Parathyroid adenoma (tissue), 2 donors: Measurements from ENCODE around the gene FANCD2.

Experiments
- H2AFZ ChIP-seq: fragments of 300-600 bp; sonication (generic); one replicate; pipeline ENCODE4 v1.7.0; 2017; ENCODE audit warnings: antibody characterized with exemption, mild to moderate bottlenecking
- H3K27ac ChIP-seq: fragments of 300-600 bp; sonication (generic); one replicate; pipeline ENCODE4 v1.7.0; 2017
- H3K27me3 ChIP-seq: fragments of 300-600 bp; sonication (generic); one replicate; pipeline ENCODE4 v1.7.0; 2017; ENCODE audit warnings: low read length; ENCODE audit not compliant: control insufficient read depth, insufficient read depth
- H3K36me3 ChIP-seq: fragments of 300-600 bp; sonication (generic); one replicate; pipeline ENCODE4 v1.7.0; 2017; ENCODE audit warnings: low read length; ENCODE audit not compliant: control insufficient read depth, insufficient read depth
- H3K4me1 ChIP-seq: fragments of 300-600 bp; sonication (generic); one replicate; pipeline ENCODE4 v1.7.0; 2017; ENCODE audit warnings: control low read depth
- H3K4me2 ChIP-seq: fragments of 300-600 bp; sonication (generic); one replicate; pipeline ENCODE4 v1.7.0; 2017; ENCODE audit warnings: low read length
- H3K4me3 ChIP-seq: fragments of 300-600 bp; sonication (generic); one replicate; pipeline ENCODE4 v1.7.0; 2017; ENCODE audit warnings: low read depth, low read length
- H3K79me2 ChIP-seq: fragments of 300-600 bp; sonication (generic); one replicate; pipeline ENCODE4 v1.7.0; 2017; ENCODE audit warnings: control low read depth
- H3K9ac ChIP-seq: fragments of 300-600 bp; sonication (generic); one replicate; pipeline ENCODE4 v1.7.0; 2017; ENCODE audit warnings: mild to moderate bottlenecking
- H3K9me3 ChIP-seq: fragments of 300-600 bp; sonication (generic); one replicate; pipeline ENCODE4 v1.7.0; 2017; ENCODE audit warnings: low read length; ENCODE audit not compliant: control insufficient read depth
- TF ChIP-seq, protein P1 (sequence below): fragments of 300-600 bp; sonication (generic); IDR thresholded peaks from one replicate; pipeline ENCODE4 v1.7.0; 2017; ENCODE audit warnings: antibody characterized with exemption, mild to moderate bottlenecking
- donor health status: primary hyperparathyroidism.

Gene FANCD2

DNA sequence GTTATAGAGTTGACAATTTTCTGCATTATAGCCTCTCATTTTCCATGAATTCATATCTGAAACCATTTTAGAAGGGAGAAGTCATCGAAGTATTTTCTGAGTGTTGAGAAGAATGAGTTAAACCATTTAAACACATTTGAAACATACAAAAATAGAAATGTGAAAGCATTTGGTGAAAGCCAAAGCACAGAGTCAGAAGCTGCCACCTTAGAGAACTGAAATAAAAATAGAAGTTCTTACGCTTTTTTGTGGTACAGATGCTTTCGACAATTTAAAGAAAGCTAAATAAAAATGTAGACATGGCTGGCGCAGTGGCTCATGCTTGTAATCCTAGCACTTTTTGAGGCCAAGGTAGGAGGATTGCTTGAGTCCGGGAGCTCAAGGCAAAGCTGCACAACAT, 72.8 kb downstream of the FANCD2 start:
- no peaks in the 10 kb centered on the region for H3K36me3 ChIP-seq
- no peaks in the 10 kb centered on the region for H3K9me3 ChIP-seq
- H3K4me3 ChIP-seq: no peak overlapping the region
- no peak overlapping the region for H3K9ac ChIP-seq
- no peak overlapping the region for H3K27ac ChIP-seq
- no peaks in the 10 kb centered on the region for H3K27me3 ChIP-seq
- H3K79me2 ChIP-seq: no peaks in the 10 kb centered on the region
- H3K4me2 ChIP-seq: no peak overlapping the region
- H3K4me1 ChIP-seq: no peaks in the 10 kb centered on the region
- no peak overlapping the region for H2AFZ ChIP-seq
- TF ChIP-seq, protein P1, sequence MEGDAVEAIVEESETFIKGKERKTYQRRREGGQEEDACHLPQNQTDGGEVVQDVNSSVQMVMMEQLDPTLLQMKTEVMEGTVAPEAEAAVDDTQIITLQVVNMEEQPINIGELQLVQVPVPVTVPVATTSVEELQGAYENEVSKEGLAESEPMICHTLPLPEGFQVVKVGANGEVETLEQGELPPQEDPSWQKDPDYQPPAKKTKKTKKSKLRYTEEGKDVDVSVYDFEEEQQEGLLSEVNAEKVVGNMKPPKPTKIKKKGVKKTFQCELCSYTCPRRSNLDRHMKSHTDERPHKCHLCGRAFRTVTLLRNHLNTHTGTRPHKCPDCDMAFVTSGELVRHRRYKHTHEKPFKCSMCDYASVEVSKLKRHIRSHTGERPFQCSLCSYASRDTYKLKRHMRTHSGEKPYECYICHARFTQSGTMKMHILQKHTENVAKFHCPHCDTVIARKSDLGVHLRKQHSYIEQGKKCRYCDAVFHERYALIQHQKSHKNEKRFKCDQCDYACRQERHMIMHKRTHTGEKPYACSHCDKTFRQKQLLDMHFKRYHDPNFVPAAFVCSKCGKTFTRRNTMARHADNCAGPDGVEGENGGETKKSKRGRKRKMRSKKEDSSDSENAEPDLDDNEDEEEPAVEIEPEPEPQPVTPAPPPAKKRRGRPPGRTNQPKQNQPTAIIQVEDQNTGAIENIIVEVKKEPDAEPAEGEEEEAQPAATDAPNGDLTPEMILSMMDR: no peak

DNA sequence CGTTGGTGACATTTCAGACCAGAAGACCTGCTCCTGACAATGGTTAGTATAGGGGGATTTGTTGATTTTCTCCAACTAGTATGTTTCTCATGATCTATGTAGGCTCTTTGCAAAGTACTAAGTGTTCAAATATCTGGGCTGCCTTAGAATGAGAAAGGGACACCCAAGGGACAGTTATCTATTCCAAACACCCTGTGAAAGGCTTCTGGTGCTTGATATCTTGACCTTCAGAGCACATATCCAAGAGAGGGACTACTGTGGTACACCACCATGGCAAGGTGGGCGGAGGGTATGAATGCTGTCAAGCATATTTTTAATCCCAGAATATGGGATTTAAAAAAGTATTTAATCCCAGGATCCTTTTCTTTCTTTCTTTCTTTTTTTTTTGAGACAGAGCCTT, 80.7 kb downstream of the FANCD2 start:
- Histone ChIP-seq H3K9ac (no peak overlapping the region), H3K9me3 (no peaks in the 10 kb centered on the region), H3K36me3 (no peaks in the 10 kb centered on the region), H2AFZ (no peak overlapping the region), H3K4me3 (no peak overlapping the region), H3K27ac (no peak overlapping the region), H3K4me2 (no peak overlapping the region), H3K79me2 (no peaks in the 10 kb centered on the region), H3K4me1 (no peaks in the 10 kb centered on the region), H3K27me3 (no peaks in the 10 kb centered on the region)
- TF ChIP-seq, protein P1: no peak

DNA sequence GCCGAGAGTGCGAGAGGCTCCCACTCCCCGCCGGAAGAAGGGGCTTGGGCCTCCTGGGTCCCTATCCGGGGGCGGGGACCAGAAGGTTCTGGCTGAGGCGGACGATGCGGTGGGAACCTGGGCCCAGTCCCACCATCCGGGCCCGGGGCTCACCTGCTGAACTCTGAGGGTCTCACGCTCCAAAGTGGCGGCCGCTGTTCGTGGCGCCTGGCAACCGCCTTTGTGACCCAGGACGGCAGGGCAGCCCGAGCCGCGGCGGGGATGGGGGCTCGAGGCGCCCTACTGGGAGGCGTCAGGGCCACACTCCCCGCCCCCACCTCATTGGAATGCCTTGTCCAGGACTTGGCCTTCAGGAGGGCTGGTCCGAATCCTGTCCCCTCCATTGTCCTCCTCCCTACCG, 81.9 kb downstream of the FANCD2 start, which contains the start of gene FANCD2OS:
Gene FANCD2OS, minus strand, starts transcription at position 165 of the 400 bp plus-strand sequence. CDS start 3,481 bp downstream, outside the sequence.
- Histone ChIP-seq H3K36me3 (no peaks in the 10 kb centered on the region), H3K79me2 (no peaks in the 10 kb centered on the region), H3K4me3 (no peak within 1 kb of the TSS), H3K9me3 (no peaks in the 10 kb centered on the region), H3K4me1 (no peaks in the 10 kb centered on the region), H2AFZ (no peak within 1 kb of the TSS), H3K4me2 (no peak within 1 kb of the TSS), H3K9ac (no peak within 1 kb of the TSS), H3K27ac (no peak within 1 kb of the TSS), H3K27me3 (no peaks in the 10 kb centered on the region)
- TF ChIP-seq, protein P1: no peak

DNA sequence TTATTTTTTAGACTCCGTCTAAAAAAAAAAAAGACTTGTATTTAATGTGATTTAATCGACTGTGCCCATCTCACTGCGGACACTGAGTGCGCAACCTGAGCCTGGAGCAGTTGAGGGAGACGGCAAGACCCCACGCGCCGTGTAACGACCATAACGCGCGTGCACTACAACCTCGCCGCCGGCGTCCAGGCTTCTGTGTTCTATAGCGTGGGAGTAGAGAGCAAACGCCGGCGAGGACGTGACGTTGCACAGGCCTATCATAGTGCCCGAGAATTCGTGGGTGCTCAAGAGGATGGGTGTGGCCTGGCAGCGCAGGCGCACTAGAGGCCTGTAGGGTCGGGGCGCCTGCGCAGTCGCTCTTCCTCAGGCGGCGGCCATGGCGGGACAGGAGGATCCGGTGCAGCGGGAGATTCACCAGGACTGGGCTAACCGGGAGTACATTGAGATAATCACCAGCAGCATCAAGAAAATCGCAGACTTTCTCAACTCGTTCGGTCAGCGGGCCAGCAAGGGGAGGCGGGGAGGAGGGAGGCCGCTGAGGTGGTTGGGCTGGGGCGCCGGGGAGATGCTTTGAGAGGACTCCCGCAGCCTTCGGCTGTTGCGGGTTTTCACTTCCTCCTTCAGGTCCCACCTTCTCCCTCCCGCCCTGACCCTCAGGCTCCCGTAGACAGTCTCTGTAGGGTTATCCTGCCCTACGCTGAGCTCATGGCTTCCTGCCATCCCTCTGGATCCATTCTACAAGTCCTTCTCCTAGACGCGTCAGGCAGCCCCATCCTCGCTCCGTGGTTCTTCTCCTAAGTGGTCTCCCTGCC, 89.3 kb downstream of the FANCD2 start, which contains the start of gene BRK1:
Gene BRK1, plus strand, starts transcription at position 350 of the 812 bp plus-strand sequence. Its CDS starts 27 bp downstream, at position 377.
- Histone ChIP-seq H2AFZ (peak within 1 kb of the TSS; percentile 96), H3K4me1 (peaks cover 8% of the 10 kb centered on the region), H3K36me3 (no peaks in the 10 kb centered on the region), H3K9me3 (no peaks in the 10 kb centered on the region), H3K4me3 (peak within 1 kb of the TSS; percentile 80), H3K27ac (peak within 1 kb of the TSS; percentile 74), H3K79me2 (peaks cover 28% of the 10 kb centered on the region), H3K4me2 (peak within 1 kb of the TSS; percentile 92), H3K9ac (peak within 1 kb of the TSS; percentile 1), H3K27me3 (no peaks in the 10 kb centered on the region)
- TF ChIP-seq, protein P1: no peak
